IMR-90 (cell line): Measurements from ENCODE around the gene ENAH. TPM values are rescaled to one million over a fixed set of nuclear protein-coding genes. Genes with fewer than 3 reads are reported as not detected.

Experiments used
- ATAC-seq: fragments of 200-7000 bp; cut with Tn5 transposase; 2 replicates; pipeline ENCODE4 v1.9.1; 2020; ENCODE audit warnings: low read depth, mild to moderate bottlenecking, moderate library complexity
- BruUV-seq: library from RNA; stranded (reverse); fragments of 400-500 nt; replicated peaks from 2 replicates; lab custom pipeline; 2021; lab: Mats Ljungman, UMichigan
- CTCF ChIA-PET: fragments of 300-600 bp; formaldehyde crosslinking; extraction: SDS; loops from one replicate; lab custom pipeline; 2021; ENCODE audit warnings: antibody characterized with exemption; lab: Yijun Ruan, JAX
- POLR2A ChIA-PET: fragments of 300-600 bp; sonication (Branson Sonifier 250); formaldehyde crosslinking; loops from one replicate; lab custom pipeline; 2022; ENCODE audit warnings: antibody characterized with exemption; ENCODE audit not compliant: unreplicated experiment; lab: Charles Lee
- DNase-seq: peaks from one replicate; pipeline ENCODE4 v3.0.0; 2013
- H2AFZ ChIP-seq: replicated peaks from 2 replicates; pipeline ENCODE3; 2013; ENCODE audit warnings: low read length, mild to moderate bottlenecking; ENCODE audit not compliant: poor library complexity
- H2AK5ac ChIP-seq: 2 replicates; pipeline ENCODE4 v1.6.1; 2013; ENCODE audit warnings: low read depth, low read length, inconsistent platforms
- H2AK9ac ChIP-seq: replicated peaks from 2 replicates; pipeline ENCODE3; 2013; ENCODE audit warnings: mild to moderate bottlenecking, low read depth, low read length, moderate library complexity; ENCODE audit not compliant: poor library complexity
- H2BK120ac ChIP-seq: 2 replicates; pipeline ENCODE4 v1.6.1; 2013; ENCODE audit warnings: low read depth, low read length, inconsistent platforms
- H2BK15ac ChIP-seq: 3 replicates; pipeline ENCODE4 v1.6.1; 2013; ENCODE audit warnings: low read depth, low read length, inconsistent platforms
- H2BK20ac ChIP-seq: 2 replicates; pipeline ENCODE4 v1.6.1; 2013; ENCODE audit warnings: low read depth, mild to moderate bottlenecking, inconsistent platforms, low read length, moderate library complexity
- H2BK5ac ChIP-seq: 2 replicates; pipeline ENCODE4 v1.6.1; 2013; ENCODE audit warnings: mild to moderate bottlenecking, low read depth, low read length, inconsistent platforms; ENCODE audit not compliant: poor library complexity, severe bottlenecking
- H3K14ac ChIP-seq: replicated peaks from 2 replicates; pipeline ENCODE4 v1.6.1; 2013; ENCODE audit warnings: low read depth, low read length, inconsistent platforms
- H3K18ac ChIP-seq: 2 replicates; pipeline ENCODE4 v1.6.1; 2013; ENCODE audit warnings: low read depth, low read length, control low read depth
- H3K23ac ChIP-seq: 2 replicates; pipeline ENCODE4 v1.6.1; 2013; ENCODE audit warnings: low read depth, low read length, inconsistent platforms
- H3K27ac ChIP-seq: 2 replicates; pipeline ENCODE4 v1.5.1; 2013; ENCODE audit warnings: mild to moderate bottlenecking, control low read depth, low read length; ENCODE audit not compliant: insufficient read depth
- H3K27me3 ChIP-seq: 2 replicates; pipeline ENCODE4 v1.6.1; 2013; ENCODE audit warnings: low read length; ENCODE audit not compliant: control insufficient read depth, insufficient read depth
- H3K36me3 ChIP-seq: 2 replicates; pipeline ENCODE4 v1.6.1; 2013; ENCODE audit warnings: low read length, mixed read lengths; ENCODE audit not compliant: control insufficient read depth, insufficient read depth
- H3K4ac ChIP-seq: 2 replicates; pipeline ENCODE4 v1.6.1; 2013; ENCODE audit warnings: low read depth, low read length, inconsistent platforms
- H3K4me1 ChIP-seq: 2 replicates; pipeline ENCODE4 v1.6.1; 2013; ENCODE audit warnings: low read length, mixed read lengths; ENCODE audit not compliant: control insufficient read depth, insufficient read depth
- H3K4me2 ChIP-seq: 2 replicates; pipeline ENCODE4 v1.6.1; 2013; ENCODE audit warnings: low read depth, mild to moderate bottlenecking, control low read depth, low read length, moderate library complexity
- H3K4me3 ChIP-seq: 2 replicates; pipeline ENCODE4 v1.5.1; 2013; ENCODE audit warnings: low read depth, mild to moderate bottlenecking, control low read depth, low read length, moderate library complexity; ENCODE audit not compliant: insufficient read depth
- H3K56ac ChIP-seq: 2 replicates; pipeline ENCODE4 v1.6.1; 2013; ENCODE audit warnings: low read length, inconsistent platforms; ENCODE audit not compliant: insufficient read depth; ENCODE audit errors: extremely low read depth
- H3K79me1 ChIP-seq, 2 experiments: 2 replicates each; pipeline ENCODE4 v1.6.1; 2013; ENCODE audit warnings: low read length in 2 of 2, inconsistent platforms in 1 of 2, low read depth in 1 of 2
- H3K9ac ChIP-seq: 2 replicates; pipeline ENCODE4 v1.6.1; 2013; ENCODE audit warnings: low read depth, low read length, control low read depth
- H3K9me1 ChIP-seq: 2 replicates; pipeline ENCODE4 v1.6.1; 2013; ENCODE audit warnings: low read length, inconsistent platforms; ENCODE audit not compliant: insufficient read depth
- H3K9me3 ChIP-seq: 2 replicates; pipeline ENCODE4 v1.6.1; 2013; ENCODE audit warnings: low read length; ENCODE audit not compliant: control insufficient read depth, insufficient read depth
- H4K20me1 ChIP-seq: 2 replicates; pipeline ENCODE4 v1.6.1; 2013; ENCODE audit warnings: low read length, inconsistent platforms; ENCODE audit not compliant: insufficient read depth
- H4K5ac ChIP-seq: 2 replicates; pipeline ENCODE4 v1.6.1; 2013; ENCODE audit warnings: mild to moderate bottlenecking, low read depth, low read length, control low read depth
- H4K8ac ChIP-seq, 2 experiments: 2 replicates each; pipeline ENCODE4 v1.6.1; 2013; ENCODE audit warnings: low read depth in 2 of 2, low read length in 2 of 2, control low read depth in 1 of 2, inconsistent platforms in 1 of 2
- H4K91ac ChIP-seq: 2 replicates; pipeline ENCODE4 v1.6.1; 2013; ENCODE audit warnings: low read depth, low read length, inconsistent platforms; ENCODE audit not compliant: insufficient read depth
- CHD1 ChIP-seq: IDR thresholded peaks from 2 replicates; pipeline ENCODE4 v1.6.1; 2012; ENCODE audit warnings: low read depth, low read length, improper control_type of control experiment
- MAFK ChIP-seq: IDR thresholded peaks from 2 replicates; pipeline ENCODE4 v1.6.1; 2012; ENCODE audit warnings: low read depth, low read length, improper control_type of control experiment
- MAZ ChIP-seq: IDR thresholded peaks from 2 replicates; pipeline ENCODE4 v1.6.1; 2012; ENCODE audit warnings: low read depth, mild to moderate bottlenecking, low read length, improper control_type of control experiment, moderate library complexity, borderline replicate concordance
- MXI1 ChIP-seq: IDR thresholded peaks from 2 replicates; pipeline ENCODE4 v1.6.1; 2012; ENCODE audit warnings: low read depth, mild to moderate bottlenecking, low read length, moderate library complexity, borderline replicate concordance
- NFE2L2 ChIP-seq: fragments of 150-350 bp; IDR thresholded peaks from 2 replicates; pipeline ENCODE4 v1.6.1; 2016; ENCODE audit warnings: low read depth, mild to moderate bottlenecking, low read length
- POLR2A ChIP-seq: IDR thresholded peaks from 2 replicates; pipeline ENCODE4 v1.6.1; 2012; ENCODE audit warnings: mild to moderate bottlenecking, low read depth, low read length
- RCOR1 ChIP-seq: IDR thresholded peaks from 2 replicates; pipeline ENCODE4 v1.6.1; 2012; ENCODE audit warnings: mild to moderate bottlenecking, low read length, improper control_type of control experiment; ENCODE audit not compliant: insufficient replicate concordance
- RFX5 ChIP-seq: IDR thresholded peaks from 2 replicates; pipeline ENCODE4 v1.8.0; 2012; ENCODE audit warnings: low read depth, mild to moderate bottlenecking, low read length, moderate library complexity
- SMC3 ChIP-seq: fragments of 150-350 bp; IDR thresholded peaks from 2 replicates; pipeline ENCODE4 v1.6.1; 2016; ENCODE audit warnings: low read depth, mild to moderate bottlenecking, antibody characterized with exemption, low read length, moderate library complexity
- WGBS, 2 experiments: methylation state at CpG; one replicate each; pipeline versions ENCODE4 v1.1.5 to v1.1.7; 2013; ENCODE audit warnings: missing lambda C conversion rate in 2 of 2; ENCODE audit not compliant: insufficient read length in 1 of 2; ENCODE audit errors: extremely low coverage in 2 of 2; 5-methylcytosine and 5-hydroxymethylcytosine counted together
- dilution Hi-C: fragments of 300-500 bp; cut with HindIII; formaldehyde crosslinking; loops from one replicate; pipeline ENCODE4 v1.14.3; 2018; ENCODE audit warnings: low sequenced_read_pairs; ENCODE audit not compliant: unreplicated experiment
- in situ Hi-C: fragments of 300-500 bp; cut with MboI; formaldehyde crosslinking; loops from 3 replicates; pipeline ENCODE4 v1.14.3; 2019; ENCODE audit warnings: low sequenced_read_pairs, inconsistent platforms, mixed read lengths
- intact Hi-C: fragments of 100-400 bp; cut with micrococcal nuclease; formaldehyde crosslinking; loops from 2 replicates; pipeline ENCODE4 v1.10.0; 2022
- polyA plus RNA-seq, 3 experiments: library from polyadenylated mRNA; depleted of rRNA; stranded (reverse); fragments of >200 nt; gene quantifications; 2 replicates each; pipeline ENCODE4 v1.2.3, GENCODE V29; 2012; ENCODE audit warnings: low replicate concordance in 1 of 3
- total RNA-seq: library from RNA; depleted of rRNA; stranded (reverse); fragments of >200 nt; gene quantifications from 2 replicates; pipeline ENCODE4 v1.2.3, GENCODE V29; 2012

The ENAH gene
- total and polyA plus RNA-seq, 2 of the 4 experiments (the other 2 are of a cell fraction) = 61.3 to 86.9 TPM

DNA sequence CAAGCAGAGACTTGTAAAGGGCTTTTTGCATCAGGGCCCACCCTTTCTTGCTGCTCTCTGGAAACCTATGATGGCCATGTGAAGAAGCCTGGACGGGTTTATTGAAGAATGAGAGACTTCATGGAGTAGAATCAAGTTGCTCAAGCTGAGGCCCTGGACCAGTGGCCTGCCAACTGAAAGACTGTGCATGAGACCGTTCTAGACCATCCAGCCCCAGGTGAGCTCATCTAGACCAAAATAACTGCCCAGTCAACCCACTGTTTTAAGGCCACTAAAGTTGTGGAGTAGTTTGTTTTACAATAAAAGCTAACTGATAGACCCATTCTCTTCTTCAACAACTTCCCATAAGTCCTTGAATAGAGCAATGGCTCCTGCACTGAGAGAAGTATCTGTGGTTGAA, 11.8 kb upstream of the ENAH start:
- CTCF ChIA-PET = interaction anchor here (0.7 kb wide), 1 partner anchor 190 kb away, joined by 3 read pairs; no protein-coding TSS in a partner anchor
- in situ Hi-C loops = no loop called here
- no peak overlapping the region for H3K56ac ChIP-seq
- intact Hi-C loops = no loop called here
- no peak overlapping the region for H2AK9ac ChIP-seq
- no peak overlapping the region for H4K91ac ChIP-seq
- no peaks in the 10 kb centered on the region; the same call in 1 of the 2 replicates for H3K9me1 ChIP-seq
- no peak overlapping the region for H2BK5ac ChIP-seq
- no peaks in the 10 kb centered on the region for H3K9me3 ChIP-seq
- TF ChIP-seq CHD1 (no peak), SMC3 (no peak), MAZ (no peak), NFE2L2 (no peak), RFX5 (no peak), MXI1 (no peak), RCOR1 (no peak), POLR2A (no peak), MAFK (no peak)
- H3K4me2 ChIP-seq = no peak overlapping the region
- 100% methylated on average over 1 of the region's 2 CpGs; no CpG with 5 or more reads in 1 of the 2 experiments for WGBS, 2 experiments
- BruUV-seq = no TSS peak
- no peak overlapping the region for H3K14ac ChIP-seq
- dilution Hi-C loops = no loop called here
- POLR2A ChIA-PET = interaction anchor here (0.6 kb wide), 1 partner anchor 9 kb away, joined by 3 read pairs; no protein-coding TSS in a partner anchor
- no peak overlapping the region for H2AFZ ChIP-seq
- H3K27me3 ChIP-seq = no peaks in the 10 kb centered on the region
- H4K5ac ChIP-seq = no peak overlapping the region
- H3K18ac ChIP-seq = no peak overlapping the region
- no peak overlapping the region for H2BK20ac ChIP-seq
- no peaks in the 10 kb centered on the region for H4K20me1 ChIP-seq
- no peak overlapping the region for H2BK15ac ChIP-seq
- no peak overlapping the region for H3K27ac ChIP-seq
- H3K4me3 ChIP-seq = no peak overlapping the region
- H4K8ac ChIP-seq = no peak overlapping the region
- H3K9ac ChIP-seq = no peak overlapping the region
- H3K79me1 ChIP-seq = no peaks in the 10 kb centered on the region
- H2BK120ac ChIP-seq = no peak overlapping the region
- no peak overlapping the region for H3K4ac ChIP-seq
- peaks cover 4% of the 10 kb centered on the region; the same call in 1 of the 2 replicates for H3K4me1 ChIP-seq
- H3K36me3 ChIP-seq = no peaks in the 10 kb centered on the region
- DNase-seq (no peak), ATAC-seq (no peak)
- no peak overlapping the region for H3K23ac ChIP-seq
- no peak overlapping the region for H2AK5ac ChIP-seq
